CD14-positive monocyte (primary cell): ENCODE results near the gene UBL4A. TPM values are rescaled to one million over a fixed set of nuclear protein-coding genes. Genes with fewer than 3 reads are reported as not detected.

Experiments
- DNase-seq, 3 donors: peaks; one replicate each; pipeline ENCODE4 v3.0.0-alpha.2; 2011 to 2022
- H2AFZ ChIP-seq: 2 replicates; pipeline ENCODE4 v1.6.0; 2012; ENCODE audit warnings: mild to moderate bottlenecking, low read depth, low read length, inconsistent platforms; ENCODE audit not compliant: insufficient read depth, poor library complexity, severe bottlenecking
- H3K27ac ChIP-seq, 2 donors: 1 replicate in 1 of 2; 2 replicates in 1 of 2; pipeline ENCODE4 v1.5.1; 2012 to 2013; ENCODE audit warnings: low read length in 2 of 2, control low read depth in 1 of 2, inconsistent platforms in 1 of 2, low read depth in 1 of 2, mild to moderate bottlenecking in 1 of 2
- H3K27me3 ChIP-seq, 2 donors: one replicate each; pipeline versions ENCODE4 v1.6.0 to v1.6.1; 2011 to 2013; ENCODE audit warnings: low read length in 2 of 2; ENCODE audit not compliant: control insufficient read depth in 2 of 2, insufficient read depth in 2 of 2
- H3K36me3 ChIP-seq, 2 donors: replicated peaks in 1 of 2; 1 replicate in 1 of 2; 2 replicates in 1 of 2; pipeline versions ENCODE4 v1.5.1 to v1.6.1; 2012 to 2013; ENCODE audit warnings: low read length in 2 of 2, control low read depth in 1 of 2, inconsistent platforms in 1 of 2, mild to moderate bottlenecking in 1 of 2; ENCODE audit not compliant: insufficient read depth in 2 of 2, control insufficient read depth in 1 of 2
- H3K4me1 ChIP-seq, 2 donors: 1 replicate in 1 of 2; 2 replicates in 1 of 2; pipeline versions ENCODE4 v1.5.1 to v1.6.1; 2012 to 2013; ENCODE audit warnings: low read length in 2 of 2, control low read depth in 1 of 2, inconsistent platforms in 1 of 2, mild to moderate bottlenecking in 1 of 2, moderate library complexity in 1 of 2; ENCODE audit not compliant: insufficient read depth in 2 of 2, control insufficient read depth in 1 of 2
- H3K4me2 ChIP-seq: replicated peaks from 2 replicates; pipeline ENCODE3; 2012; ENCODE audit warnings: low read length, moderate library complexity, mild to moderate bottlenecking; ENCODE audit not compliant: poor library complexity, severe bottlenecking; ENCODE audit errors: extremely low read depth
- H3K4me3 ChIP-seq, 3 experiments: fragments of 200-600 bp in 1 of 3; sonication (generic) in 1 of 3; replicated peaks in 1 of 3; 1 replicate in 2 of 3; 2 replicates in 1 of 3; pipeline ENCODE4 v1.5.1; 2011 to 2013; ENCODE audit warnings: low read length in 3 of 3, mild to moderate bottlenecking in 3 of 3, control low read depth in 2 of 3, low read depth in 2 of 3, inconsistent platforms in 1 of 3, moderate library complexity in 1 of 3
- H3K79me2 ChIP-seq: 2 replicates; pipeline ENCODE4 v1.6.0; 2012; ENCODE audit warnings: mild to moderate bottlenecking, control low read depth, inconsistent platforms, low read length, moderate library complexity; ENCODE audit not compliant: insufficient read depth
- H3K9ac ChIP-seq: 2 replicates; pipeline ENCODE4 v1.6.0; 2017; ENCODE audit warnings: low read length, mild to moderate bottlenecking; ENCODE audit not compliant: insufficient read depth, poor library complexity, severe bottlenecking
- H3K9me3 ChIP-seq, 2 donors: replicated peaks in 1 of 2; 1 replicate in 1 of 2; 2 replicates in 1 of 2; pipeline versions ENCODE4 v1.5.1 to v1.6.1; 2012 to 2013; ENCODE audit warnings: low read length in 2 of 2, control low read depth in 1 of 2; ENCODE audit not compliant: control insufficient read depth in 1 of 2, insufficient read depth in 1 of 2
- H4K20me1 ChIP-seq: 2 replicates; pipeline ENCODE4 v1.6.0; 2012; ENCODE audit warnings: mild to moderate bottlenecking, low read length, control low read depth, moderate library complexity; ENCODE audit not compliant: insufficient read depth
- H3K27ac Mint-ChIP-seq, 7 donors: one replicate each; pipeline ENCODE4 v1.8.0; 2020; ENCODE audit warnings: mild to moderate bottlenecking in 7 of 7, mixed read lengths in 7 of 7, moderate library complexity in 6 of 7, inconsistent platforms in 2 of 7
- H3K27me3 Mint-ChIP-seq, 3 donors: one replicate each; pipeline ENCODE4 v1.8.0; 2021 to 2022; ENCODE audit warnings: low read depth in 3 of 3, mild to moderate bottlenecking in 3 of 3, mixed read lengths in 3 of 3, moderate library complexity in 3 of 3, inconsistent platforms in 1 of 3
- H3K36me3 Mint-ChIP-seq, 2 donors: one replicate each; pipeline ENCODE4 v1.8.0; 2020; ENCODE audit warnings: mixed read lengths in 2 of 2, inconsistent platforms in 1 of 2, mild to moderate bottlenecking in 1 of 2
- H3K4me1 Mint-ChIP-seq: one replicate; pipeline ENCODE4 v1.8.0; 2020; ENCODE audit warnings: mild to moderate bottlenecking, mixed read lengths
- H3K4me3 Mint-ChIP-seq, 2 donors: one replicate each; pipeline ENCODE4 v1.8.0; 2020; ENCODE audit warnings: mild to moderate bottlenecking in 2 of 2, mixed read lengths in 2 of 2, moderate library complexity in 1 of 2
- H3K9me3 Mint-ChIP-seq, 7 donors: one replicate each; pipeline ENCODE4 v1.8.0; 2020 to 2022; ENCODE audit warnings: mixed read lengths in 7 of 7, mild to moderate bottlenecking in 6 of 7, moderate library complexity in 6 of 7, inconsistent platforms in 2 of 7
- WGBS: methylation state at CpG from one replicate; pipeline ENCODE4 v1.1.5; 2013; ENCODE audit warnings: missing lambda C conversion rate; ENCODE audit not compliant: insufficient coverage; 5-methylcytosine and 5-hydroxymethylcytosine counted together
- intact Hi-C, 2 donors: fragments of 100-400 bp; cut with micrococcal nuclease; formaldehyde crosslinking; loops; one replicate each; pipeline versions ENCODE4 v1.15.0 to v1.15.1; 2023
- polyA plus RNA-seq, 3 donors: library from polyadenylated mRNA; depleted of rRNA in 1 of 3; unstranded in 2 of 3; stranded (reverse) in 1 of 3; fragments of 300-500 nt in 2 of 3; fragments of >200 nt in 1 of 3; fragmentation: Illumina TruSeq in 2 of 3; gene quantifications; 1 replicate in 2 of 3; 2 replicates in 1 of 3; pipeline ENCODE4 v1.2.3, GENCODE V29; 2012 to 2021
- TF ChIP-seq, protein P1 (sequence below): fragments of 200-600 bp; IDR thresholded peaks from one replicate; pipeline ENCODE4 v1.8.0; 2022; ENCODE audit warnings: antibody characterized with exemption, mild to moderate bottlenecking

The UBL4A gene
- polyA plus RNA-seq, 3 donors = 27.9 to 29.0 (median 28.1) TPM

DNA sequence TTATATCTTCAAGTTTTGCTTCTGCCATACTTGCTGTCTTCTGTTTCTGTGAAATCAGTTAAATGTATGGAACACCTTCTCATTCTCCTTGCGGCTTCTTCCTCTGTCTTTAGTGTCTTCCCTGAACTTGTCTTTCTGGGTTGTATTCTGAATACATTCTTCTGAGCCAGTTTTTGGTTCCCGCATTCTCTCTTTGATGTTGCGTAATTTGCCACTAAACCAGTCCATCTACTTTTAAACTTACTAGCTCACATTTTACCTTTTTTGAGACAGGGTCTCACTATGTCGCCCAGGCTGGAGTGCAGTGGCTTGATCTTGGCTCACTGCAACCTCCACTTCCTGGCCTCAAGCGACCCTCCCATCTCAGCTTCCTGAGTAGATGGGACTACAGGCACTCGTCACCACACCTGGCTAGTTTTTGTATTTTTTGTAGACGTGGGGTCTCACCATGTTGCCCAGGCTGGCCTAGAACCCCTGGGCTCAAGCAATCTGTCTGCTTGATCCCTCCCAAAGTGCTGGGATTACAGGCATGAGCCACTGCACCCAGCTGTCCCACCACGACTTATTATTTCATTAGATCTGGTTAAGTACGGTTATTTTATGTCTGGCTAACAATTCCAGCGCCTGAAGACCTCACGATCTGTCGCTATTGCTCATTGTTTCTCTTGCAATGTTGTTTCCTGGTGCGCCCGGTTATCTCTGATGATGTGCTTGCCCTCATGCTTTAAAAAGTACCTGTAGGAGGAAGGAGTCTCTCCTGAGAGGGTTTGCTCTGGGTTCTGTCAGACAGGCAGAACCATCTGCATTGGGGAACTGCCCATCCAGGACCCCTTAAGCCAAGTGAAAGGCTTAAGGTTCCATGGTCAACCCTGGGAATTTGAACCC, 39.4 kb upstream of the UBL4A start:
- H3K9me3 Mint-ChIP-seq = peaks cover 0 to 2% (median 0%) of the 10 kb centered on the region in 7 donors
- H3K4me1 Mint-ChIP-seq = peaks cover 11% of the 10 kb centered on the region
- no peak overlapping the region for H3K27ac Mint-ChIP-seq
- WGBS = 69% methylated on average over 5 of the region's 14 CpGs
- peaks cover 11 to 12% of the 10 kb centered on the region in 2 donors for H3K4me1 ChIP-seq
- no peak for DNase-seq
- H3K27me3 ChIP-seq = no peaks in the 10 kb centered on the region
- H4K20me1 ChIP-seq = no peaks in the 10 kb centered on the region
- H3K4me3 ChIP-seq = no peak overlapping the region
- H3K27ac ChIP-seq = no peak overlapping the region
- no peak overlapping the region for H3K9ac ChIP-seq
- peaks cover 1 to 19% (median 1%) of the 10 kb centered on the region in 3 donors for H3K27me3 Mint-ChIP-seq
- no peaks in the 10 kb centered on the region for H3K79me2 ChIP-seq
- intact Hi-C loops = no loop called here
- H3K4me2 ChIP-seq = no peak overlapping the region
- TF ChIP-seq, protein P1, sequence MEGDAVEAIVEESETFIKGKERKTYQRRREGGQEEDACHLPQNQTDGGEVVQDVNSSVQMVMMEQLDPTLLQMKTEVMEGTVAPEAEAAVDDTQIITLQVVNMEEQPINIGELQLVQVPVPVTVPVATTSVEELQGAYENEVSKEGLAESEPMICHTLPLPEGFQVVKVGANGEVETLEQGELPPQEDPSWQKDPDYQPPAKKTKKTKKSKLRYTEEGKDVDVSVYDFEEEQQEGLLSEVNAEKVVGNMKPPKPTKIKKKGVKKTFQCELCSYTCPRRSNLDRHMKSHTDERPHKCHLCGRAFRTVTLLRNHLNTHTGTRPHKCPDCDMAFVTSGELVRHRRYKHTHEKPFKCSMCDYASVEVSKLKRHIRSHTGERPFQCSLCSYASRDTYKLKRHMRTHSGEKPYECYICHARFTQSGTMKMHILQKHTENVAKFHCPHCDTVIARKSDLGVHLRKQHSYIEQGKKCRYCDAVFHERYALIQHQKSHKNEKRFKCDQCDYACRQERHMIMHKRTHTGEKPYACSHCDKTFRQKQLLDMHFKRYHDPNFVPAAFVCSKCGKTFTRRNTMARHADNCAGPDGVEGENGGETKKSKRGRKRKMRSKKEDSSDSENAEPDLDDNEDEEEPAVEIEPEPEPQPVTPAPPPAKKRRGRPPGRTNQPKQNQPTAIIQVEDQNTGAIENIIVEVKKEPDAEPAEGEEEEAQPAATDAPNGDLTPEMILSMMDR = no peak
- H3K9me3 ChIP-seq = no peaks in the 10 kb centered on the region
- H3K36me3 ChIP-seq = peaks cover 3 to 6% of the 10 kb centered on the region in 2 donors
- H3K36me3 Mint-ChIP-seq = peaks cover under 1% of the 10 kb centered on the region in 2 donors
- H2AFZ ChIP-seq = no peak overlapping the region
- no peak overlapping the region for H3K4me3 Mint-ChIP-seq

GRCh38 chrX:154519389-154519788, 33.0 kb upstream of the UBL4A start:
- DNase-seq = no peak
- Histone ChIP-seq H3K27me3 (no peaks in the 10 kb centered on the region), H2AFZ (no peak overlapping the region), H3K27ac (no peak overlapping the region), H3K79me2 (peaks cover 3% of the 10 kb centered on the region), H3K4me3 (no peak overlapping the region), H3K36me3 (no peaks in the 10 kb centered on the region), H3K4me2 (no peak overlapping the region), H3K9ac (no peak overlapping the region), H4K20me1 (no peaks in the 10 kb centered on the region), H3K9me3 (peaks cover 0 to 10% of the 10 kb centered on the region in 2 donors), H3K4me1 (peaks cover 13 to 14% of the 10 kb centered on the region in 2 donors)
- peaks cover 7% of the 10 kb centered on the region for H3K4me1 Mint-ChIP-seq
- no peak overlapping the region for H3K27ac Mint-ChIP-seq
- intact Hi-C loops = loop anchor here in 1 of 2 donors (5.0 kb wide), 1 partner anchor 112 kb away; the partner anchor contains the start of gene DNASE1L1
- H3K4me3 Mint-ChIP-seq = no peak overlapping the region
- TF ChIP-seq, protein P1 = no peak
- H3K36me3 Mint-ChIP-seq = no peaks in the 10 kb centered on the region
- WGBS = 94% methylated on average over 3 of the region's 8 CpGs
- peaks cover 0 to 13% (median 1%) of the 10 kb centered on the region in 3 donors for H3K27me3 Mint-ChIP-seq
- peaks cover 0 to 23% (median 6%) of the 10 kb centered on the region in 7 donors for H3K9me3 Mint-ChIP-seq
